HG03064 (cell line): ENCODE results near the gene LACTBL1.

Experiments
- ATAC-seq: cut with Tn5 transposase; IDR thresholded peaks from one replicate; pipeline ENCODE4 v1.9.1; 2021; ENCODE audit warnings: low read depth; ENCODE audit not compliant: unreplicated experiment

LACTBL1 gene

GRCh38 chr1:22914156-22914555 is 58.5 kb downstream of the LACTBL1 start:
- ATAC-seq, result no peak

GRCh38 chr1:22913421-22914141 is 59.1 kb downstream of the LACTBL1 start:
- ATAC-seq, result no peak

GRCh38 chr1:22912311-22912710 is 60.4 kb downstream of the LACTBL1 start:
- ATAC-seq, result no peak

GRCh38 chr1:22910986-22911651 is 61.5 kb downstream of the LACTBL1 start:
- ATAC-seq, result no peak

- no peak for ATAC-seq
Observed at GRCh38 chr1:22910286-22910685, 62.4 kb downstream of the LACTBL1 start.

GRCh38 chr1:22908880-22909426 is 63.7 kb downstream of the LACTBL1 start:
- no peak for ATAC-seq

- ATAC-seq, result no peak
Observed at GRCh38 chr1:22907528-22907927, 65.1 kb downstream of the LACTBL1 start.

- no peak for ATAC-seq
Observed at GRCh38 chr1:22906968-22907367, 65.7 kb downstream of the LACTBL1 start.

GRCh38 chr1:22903113-22903512 is 69.6 kb downstream of the LACTBL1 start:
- ATAC-seq, result no peak
